ENCODE results near the gene RAX. TPM values are rescaled to one million over a fixed set of nuclear protein-coding genes. Genes with fewer than 3 reads are reported as not detected.

The RAX gene
- not detected for total RNA-seq

DNA sequence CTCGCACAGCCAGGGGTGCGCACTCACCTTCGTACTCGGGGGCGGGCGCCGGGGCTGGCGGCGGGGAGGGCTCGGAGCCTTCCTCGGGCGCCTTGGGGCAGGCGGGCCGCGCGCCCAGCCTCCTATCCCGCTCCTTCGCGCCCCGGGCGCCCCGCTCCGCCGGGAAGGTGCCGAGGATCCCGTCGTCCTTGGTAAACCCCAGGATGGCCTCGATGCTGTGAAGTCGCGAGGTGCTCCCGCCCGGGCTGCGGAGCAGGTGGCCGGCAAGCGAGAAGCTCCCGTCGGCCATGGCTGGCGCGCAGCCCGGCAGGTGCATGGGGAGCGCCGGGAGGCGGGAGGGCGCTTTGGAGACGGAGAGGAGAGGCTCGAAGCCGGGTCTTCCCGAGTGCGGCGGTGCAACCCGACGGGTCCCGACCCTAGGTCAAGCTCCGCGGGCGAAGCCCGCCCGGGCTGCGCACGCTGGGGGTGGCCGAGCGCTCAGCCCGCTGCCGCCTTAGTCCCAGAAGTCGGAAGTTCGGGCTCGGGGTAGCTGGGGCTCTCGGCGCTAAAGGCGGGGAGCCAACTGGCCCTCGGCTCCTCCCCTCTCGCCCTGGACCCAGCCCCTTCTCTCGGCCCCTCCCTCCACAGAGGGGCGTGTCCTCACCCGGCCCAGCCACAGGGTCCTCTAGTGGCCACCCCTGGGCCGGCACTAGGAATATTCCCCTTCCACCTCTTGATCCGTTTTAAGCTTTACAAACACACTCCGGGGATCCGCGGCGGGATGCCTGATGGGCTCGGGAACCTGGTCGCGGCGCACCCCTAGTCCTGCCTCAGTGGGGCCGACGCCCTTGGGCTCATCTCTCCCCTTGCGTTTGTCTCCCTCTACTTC lies at the start of gene RAX:
Gene RAX (minus strand): TSS at position 564 of the 868 bp plus-strand sequence. CDS start 248 bp downstream, at position 316.
- Histone ChIP-seq H3K4me1 (peaks cover 0 to 27% (median 12%) of the 10 kb centered on the region in 4 donors), H3K4me3 (peak within 1 kb of the TSS in 3 of 4 donors; percentile 16 to 30 (median 17)), H3K36me3 (no peaks in the 10 kb centered on the region), H3K27me3 (peaks cover 0 to 62% of the 10 kb centered on the region in 2 donors), H3K9me3 (peaks cover 0 to 4% (median 0%) of the 10 kb centered on the region in 4 donors), H3K27ac (no peak within 1 kb of the TSS)
- no peak for DNase-seq
- TF ChIP-seq, protein P1, sequence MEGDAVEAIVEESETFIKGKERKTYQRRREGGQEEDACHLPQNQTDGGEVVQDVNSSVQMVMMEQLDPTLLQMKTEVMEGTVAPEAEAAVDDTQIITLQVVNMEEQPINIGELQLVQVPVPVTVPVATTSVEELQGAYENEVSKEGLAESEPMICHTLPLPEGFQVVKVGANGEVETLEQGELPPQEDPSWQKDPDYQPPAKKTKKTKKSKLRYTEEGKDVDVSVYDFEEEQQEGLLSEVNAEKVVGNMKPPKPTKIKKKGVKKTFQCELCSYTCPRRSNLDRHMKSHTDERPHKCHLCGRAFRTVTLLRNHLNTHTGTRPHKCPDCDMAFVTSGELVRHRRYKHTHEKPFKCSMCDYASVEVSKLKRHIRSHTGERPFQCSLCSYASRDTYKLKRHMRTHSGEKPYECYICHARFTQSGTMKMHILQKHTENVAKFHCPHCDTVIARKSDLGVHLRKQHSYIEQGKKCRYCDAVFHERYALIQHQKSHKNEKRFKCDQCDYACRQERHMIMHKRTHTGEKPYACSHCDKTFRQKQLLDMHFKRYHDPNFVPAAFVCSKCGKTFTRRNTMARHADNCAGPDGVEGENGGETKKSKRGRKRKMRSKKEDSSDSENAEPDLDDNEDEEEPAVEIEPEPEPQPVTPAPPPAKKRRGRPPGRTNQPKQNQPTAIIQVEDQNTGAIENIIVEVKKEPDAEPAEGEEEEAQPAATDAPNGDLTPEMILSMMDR (IDR thresholded peaks at IDR 0.05) = peak in 1 of 6 experiments; percentile 5
- no peak for TF ChIP-seq POLR2A (IDR thresholded peaks at IDR 0.05)

DNA sequence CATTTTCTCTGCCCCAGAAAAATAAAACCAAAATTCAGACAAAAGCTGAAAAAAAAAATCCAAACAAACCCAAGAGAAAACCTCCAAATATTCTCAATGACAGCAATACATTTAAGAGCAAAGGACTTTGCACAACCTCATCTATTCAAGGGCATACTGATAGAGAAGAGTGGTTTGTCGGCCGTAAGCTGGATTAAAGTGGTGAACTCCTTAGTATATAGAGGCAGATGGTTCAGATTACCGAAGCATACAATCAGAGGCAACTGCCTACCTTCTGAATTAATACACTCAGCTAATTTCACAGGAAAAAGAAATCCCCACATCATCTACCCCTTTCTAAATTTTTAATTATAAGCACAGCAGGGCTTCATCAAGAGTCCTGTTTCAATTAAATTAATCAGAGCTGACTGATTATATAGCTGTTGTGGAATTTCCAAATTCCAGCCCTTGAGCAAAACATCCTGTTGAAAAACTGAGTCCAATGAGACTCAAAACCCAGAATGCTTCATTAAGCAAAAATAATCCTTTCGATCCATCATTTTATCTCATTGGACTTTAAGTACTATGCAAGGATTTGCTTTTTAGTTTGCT lies 45.3 kb upstream of the RAX start, which contains the start of gene CPLX4:
Gene CPLX4 (minus strand): TSS at position 190 of the 591 bp plus-strand sequence. CDS start 187 bp downstream, at position 3.
- Histone ChIP-seq H3K4me1 (no peaks in the 10 kb centered on the region), H3K9me3 (no peaks in the 10 kb centered on the region), H3K27me3 (no peaks in the 10 kb centered on the region), H3K36me3 (no peaks in the 10 kb centered on the region), H3K27ac (no peak within 1 kb of the TSS), H3K4me3 (no peak within 1 kb of the TSS)
- TF ChIP-seq, protein P1 (IDR thresholded peaks at IDR 0.05) = no peak
- no peak for TF ChIP-seq POLR2A (IDR thresholded peaks at IDR 0.05)
- DNase-seq = no peak

DNA sequence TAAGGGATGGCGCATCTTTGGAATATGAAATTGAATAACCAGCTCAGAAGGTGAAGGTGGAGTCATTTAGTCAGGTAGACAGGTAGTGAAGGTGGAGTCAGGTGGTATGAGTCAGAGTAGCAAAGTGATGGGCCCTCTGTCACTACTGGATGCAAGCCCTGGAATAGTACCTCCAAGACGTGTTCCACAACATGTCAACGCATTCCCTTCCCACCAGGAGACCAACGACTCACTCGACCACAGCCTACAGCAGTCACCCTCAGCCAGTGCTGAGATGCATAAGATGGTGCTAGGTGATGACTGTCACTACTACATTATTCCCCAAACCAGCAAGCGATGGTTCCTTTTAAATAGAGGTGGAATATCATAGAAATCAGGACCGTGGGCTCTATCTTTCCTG lies 38.4 kb upstream of the RAX start:
- TF ChIP-seq POLR2A (IDR thresholded peaks at IDR 0.05) = no peak
- TF ChIP-seq, protein P1 (IDR thresholded peaks at IDR 0.05) = no peak
- DNase-seq = no peak
- H3K4me3 ChIP-seq = no peak overlapping the region
- peaks cover 0 to 12% (median 0%) of the 10 kb centered on the region in 4 donors for H3K4me1 ChIP-seq
- peaks cover 0 to 4% of the 10 kb centered on the region in 2 donors for H3K27me3 ChIP-seq
- H3K36me3 ChIP-seq = no peaks in the 10 kb centered on the region
- no peaks in the 10 kb centered on the region for H3K9me3 ChIP-seq
- no peak overlapping the region for H3K27ac ChIP-seq

DNA sequence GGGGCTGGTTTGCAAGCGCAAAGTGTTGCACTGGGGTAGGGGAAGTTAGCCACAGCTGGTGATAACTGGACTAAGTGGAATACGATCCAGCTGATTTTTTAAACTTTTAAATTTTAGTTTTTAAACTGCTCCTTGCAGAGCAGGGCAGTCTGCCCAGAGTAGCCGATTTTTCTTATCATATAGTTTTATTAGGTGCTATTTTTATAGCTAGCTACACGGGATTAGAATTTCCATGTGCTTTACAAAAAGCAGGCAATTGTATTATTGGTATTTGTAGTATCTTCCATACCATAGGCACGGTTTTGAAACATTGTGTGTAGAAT lies 35.6 kb upstream of the RAX start:
- no peaks in the 10 kb centered on the region for H3K9me3 ChIP-seq
- no peak for DNase-seq
- H3K27ac ChIP-seq = no peak overlapping the region
- TF ChIP-seq, protein P1 (IDR thresholded peaks at IDR 0.05) = no peak
- no peak for TF ChIP-seq POLR2A (IDR thresholded peaks at IDR 0.05)
- peaks cover 0 to 12% (median 0%) of the 10 kb centered on the region in 4 donors for H3K4me1 ChIP-seq
- peak overlapping the region in 3 of 4 donors; percentile 30 to 41 (median 34) for H3K4me3 ChIP-seq
- no peaks in the 10 kb centered on the region for H3K36me3 ChIP-seq
- peaks cover 0 to 4% of the 10 kb centered on the region in 2 donors for H3K27me3 ChIP-seq

DNA sequence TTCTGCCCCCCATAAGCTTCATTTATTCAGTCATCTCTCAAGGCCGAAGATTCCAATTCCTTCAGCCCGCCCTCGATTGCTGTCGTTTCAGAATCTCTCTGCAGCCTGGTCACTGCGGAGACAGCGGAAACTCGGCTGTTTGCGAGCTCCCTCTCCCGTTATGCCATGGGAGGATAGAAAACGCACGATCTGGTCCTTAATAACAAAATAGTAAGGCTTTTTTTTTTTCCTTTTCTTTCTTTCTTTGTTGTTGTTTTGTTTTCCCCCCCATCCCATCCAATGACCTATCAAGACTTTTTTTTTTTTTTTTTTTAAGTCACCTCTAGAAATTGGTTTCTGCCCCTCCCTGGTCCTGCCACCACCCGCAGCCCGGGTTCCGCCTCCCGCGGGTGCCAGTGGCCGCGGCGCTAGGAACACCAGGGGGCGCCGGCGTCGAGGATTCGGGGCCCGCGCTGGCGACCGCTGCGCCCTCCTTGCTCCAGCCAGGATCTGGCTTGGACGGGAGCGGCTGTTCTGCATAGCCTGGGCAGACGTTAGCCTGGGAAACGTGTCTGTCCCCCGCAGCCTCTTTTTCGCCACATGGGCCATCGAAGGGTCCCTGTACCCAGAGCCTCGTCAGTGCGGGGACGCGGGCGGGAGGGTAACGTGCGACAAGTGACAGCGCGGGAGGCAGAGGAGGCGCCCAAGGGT lies 35.1 kb upstream of the RAX start:
- H3K27me3 ChIP-seq = peaks cover 0 to 4% of the 10 kb centered on the region in 2 donors
- H3K4me3 ChIP-seq = peak overlapping the region in 3 of 4 donors; percentile 30 to 41 (median 34)
- H3K9me3 ChIP-seq = no peaks in the 10 kb centered on the region
- TF ChIP-seq POLR2A (IDR thresholded peaks at IDR 0.05) = no peak
- TF ChIP-seq, protein P1 (IDR thresholded peaks at IDR 0.05) = peak in 5 of 6 experiments; percentile 44 to 76 (median 70)
- DNase-seq = peak; percentile 42 to 82 (median 80)
- H3K36me3 ChIP-seq = no peaks in the 10 kb centered on the region
- H3K27ac ChIP-seq = no peak overlapping the region
- H3K4me1 ChIP-seq = peaks cover 0 to 12% (median 0%) of the 10 kb centered on the region in 4 donors

Measured in Peyer's patch (tissue), 4 donors.